Smooth muscle cell (in vitro differentiated cells): Measurements from ENCODE around the gene ITPK1. TPM values are rescaled to one million over a fixed set of nuclear protein-coding genes. Genes with fewer than 3 reads are reported as not detected.

Source experiments
- DNase-seq: peaks from one replicate; lab custom pipeline; 2025; ENCODE audit not compliant: unreplicated experiment; lab: John Stamatoyannopoulos, UW
- H2AFZ ChIP-seq: fragments of 200-600 bp; sonication (generic); 2 replicates; pipeline ENCODE4 v1.6.0; 2016; ENCODE audit warnings: antibody characterized with exemption, low read depth, mild to moderate bottlenecking
- H3F3A ChIP-seq: fragments of 200-600 bp; sonication (generic); 2 replicates; pipeline ENCODE4 v1.6.0; 2017; ENCODE audit warnings: antibody characterized with exemption, low read depth
- H3K27ac ChIP-seq: fragments of 200-600 bp; sonication (generic); 2 replicates; pipeline ENCODE4 v1.5.1; 2016; ENCODE audit warnings: low read depth, mild to moderate bottlenecking
- H3K27me3 ChIP-seq: fragments of 200-600 bp; sonication (generic); 2 replicates; pipeline ENCODE4 v1.6.1; 2016; ENCODE audit warnings: low read depth, mild to moderate bottlenecking
- H3K36me3 ChIP-seq: fragments of 200-600 bp; sonication (generic); 2 replicates; pipeline ENCODE4 v1.5.1; 2016; ENCODE audit warnings: low read depth
- H3K4me1 ChIP-seq: fragments of 200-600 bp; sonication (generic); 2 replicates; pipeline ENCODE4 v1.5.1; 2016; ENCODE audit warnings: low read depth
- H3K4me2 ChIP-seq: fragments of 200-600 bp; sonication (generic); 2 replicates; pipeline ENCODE4 v1.6.0; 2016; ENCODE audit warnings: mild to moderate bottlenecking
- H3K4me3 ChIP-seq: fragments of 200-600 bp; sonication (generic); 2 replicates; pipeline ENCODE4 v1.5.1; 2016; ENCODE audit warnings: mild to moderate bottlenecking
- H3K79me2 ChIP-seq: fragments of 200-600 bp; sonication (generic); 2 replicates; pipeline ENCODE4 v1.6.0; 2016; ENCODE audit warnings: low read depth, mild to moderate bottlenecking
- H3K9ac ChIP-seq: fragments of 200-600 bp; sonication (generic); 2 replicates; pipeline ENCODE4 v1.6.0; 2016; ENCODE audit warnings: low read depth
- H3K9me3 ChIP-seq: fragments of 200-600 bp; sonication (generic); replicated peaks from 2 replicates; pipeline ENCODE4 v1.5.1; 2016; ENCODE audit warnings: low read depth
- H4K20me1 ChIP-seq: fragments of 200-600 bp; sonication (generic); 2 replicates; pipeline ENCODE4 v1.6.0; 2016; ENCODE audit warnings: low read depth
- CTCF ChIP-seq: fragments of 200-600 bp; sonication (generic); IDR thresholded peaks from 2 replicates; pipeline ENCODE4 v1.5.1; 2017; ENCODE audit warnings: borderline replicate concordance, mild to moderate bottlenecking, antibody characterized with exemption; ENCODE audit not compliant: insufficient read depth, poor library complexity, severe bottlenecking
- WGBS: methylation state at CpG from one replicate; pipeline ENCODE4 v1.1.7; 2016; ENCODE audit warnings: low lambda C conversion rate; 5-methylcytosine and 5-hydroxymethylcytosine counted together
- polyA plus RNA-seq: library from polyadenylated mRNA; unstranded; fragments of >200 nt; fragmentation: Nextera tagmentation; extraction: Ambion mirVana; gene quantifications from 2 replicates; pipeline ENCODE4 v1.2.1, GENCODE V29; 2016
- total RNA-seq: library from RNA; depleted of rRNA; stranded (reverse); fragments of >200 nt; gene quantifications from 2 replicates; pipeline ENCODE4 v1.2.3, GENCODE V29; 2014

Gene ITPK1
- total and polyA plus RNA-seq, 2 experiments from 2014 or later: 9.2 to 14.2 TPM

- no peak overlapping the region for H3K27ac ChIP-seq
- DNase-seq: no peak
- H3F3A ChIP-seq: no peaks in the 10 kb centered on the region
- H3K27me3 ChIP-seq: no peaks in the 10 kb centered on the region
- H3K79me2 ChIP-seq: peaks cover 18% of the 10 kb centered on the region
- H2AFZ ChIP-seq: no peak overlapping the region
- H3K9ac ChIP-seq: no peak overlapping the region
- H3K4me2 ChIP-seq: no peak overlapping the region
- WGBS: 97% methylated on average over 4 of the region's 4 CpGs
- TF ChIP-seq CTCF: no peak
- no peaks in the 10 kb centered on the region for H3K36me3 ChIP-seq
- peaks cover 15% of the 10 kb centered on the region for H3K4me1 ChIP-seq
- H4K20me1 ChIP-seq: peaks cover 37% of the 10 kb centered on the region
- no peak overlapping the region for H3K4me3 ChIP-seq
- no peaks in the 10 kb centered on the region for H3K9me3 ChIP-seq
These were observed 31.3 kb downstream of the ITPK1 start for GRCh38 chr14:93084402-93084801.

GRCh38 chr14:93083917-93084316 is 31.8 kb downstream of the ITPK1 start:
- Histone ChIP-seq H3K4me3 (no peak overlapping the region), H3K4me2 (no peak overlapping the region), H3K9ac (no peak overlapping the region), H3K27ac (no peak overlapping the region), H3K9me3 (no peaks in the 10 kb centered on the region), H4K20me1 (peaks cover 37% of the 10 kb centered on the region), H3K79me2 (peaks cover 18% of the 10 kb centered on the region), H3F3A (no peaks in the 10 kb centered on the region), H3K27me3 (no peaks in the 10 kb centered on the region), H2AFZ (no peak overlapping the region), H3K36me3 (no peaks in the 10 kb centered on the region), H3K4me1 (peaks cover 15% of the 10 kb centered on the region)
- no peak for DNase-seq
- WGBS: 97% methylated on average over 9 of the region's 9 CpGs
- no peak for TF ChIP-seq CTCF

GRCh38 chr14:93082576-93083001 is 33.1 kb downstream of the ITPK1 start:
- no peak for TF ChIP-seq CTCF
- Histone ChIP-seq H3K4me2 (no peak overlapping the region), H3F3A (no peaks in the 10 kb centered on the region), H3K36me3 (no peaks in the 10 kb centered on the region), H3K4me3 (no peak overlapping the region), H3K4me1 (peaks cover 15% of the 10 kb centered on the region), H3K27me3 (no peaks in the 10 kb centered on the region), H2AFZ (no peak overlapping the region), H3K27ac (no peak overlapping the region), H4K20me1 (peaks cover 30% of the 10 kb centered on the region), H3K79me2 (peaks cover 16% of the 10 kb centered on the region), H3K9me3 (no peaks in the 10 kb centered on the region), H3K9ac (no peak overlapping the region)
- no peak for DNase-seq
- 93% methylated on average over 12 of the region's 12 CpGs for WGBS

GRCh38 chr14:93081876-93082570 is 33.7 kb downstream of the ITPK1 start:
- no peak for DNase-seq
- TF ChIP-seq CTCF: no peak
- Histone ChIP-seq H3K27me3 (no peaks in the 10 kb centered on the region), H3K36me3 (no peaks in the 10 kb centered on the region), H3F3A (no peaks in the 10 kb centered on the region), H3K4me1 (peaks cover 15% of the 10 kb centered on the region), H2AFZ (no peak overlapping the region), H3K79me2 (peaks cover 10% of the 10 kb centered on the region), H3K27ac (no peak overlapping the region), H3K9me3 (no peaks in the 10 kb centered on the region), H3K9ac (no peak overlapping the region), H4K20me1 (peaks cover 30% of the 10 kb centered on the region), H3K4me2 (no peak overlapping the region), H3K4me3 (no peak overlapping the region)
- WGBS: 89% methylated on average over 14 of the region's 14 CpGs
